K562 (cell line): ENCODE measurements around the gene ZC3H18. TPM values are rescaled to one million over a fixed set of nuclear protein-coding genes. Genes with fewer than 3 reads are reported as not detected.

Experiments
- CCAR2 ChIP-seq: fragments of 200-400 bp; formaldehyde crosslinking; IDR thresholded peaks from 2 replicates; pipeline ENCODE4 v1.6.1; 2017; ENCODE audit warnings: mild to moderate bottlenecking, low read depth, low read length
- ETS2 ChIP-seq: IDR thresholded peaks from 2 replicates; pipeline ENCODE4 v1.6.1; 2016; ENCODE audit warnings: borderline replicate concordance, missing genetic modification characterization, mild to moderate bottlenecking, moderate library complexity, missing compliant biosample characterization; ENCODE audit not compliant: poor library complexity, severe bottlenecking
- MLLT1 ChIP-seq, 2 experiments: fragments of 450-650 bp; IDR thresholded peaks; 2 replicates each; pipeline ENCODE4 v1.6.1; 2016
- NR0B1 ChIP-seq: fragments of 450-650 bp; IDR thresholded peaks from one replicate; pipeline ENCODE4 v1.6.1; 2018; ENCODE audit warnings: mild to moderate bottlenecking, moderate library complexity; ENCODE audit not compliant: partially characterized antibody
- OTX1 ChIP-seq: fragments of 450-650 bp; formaldehyde crosslinking; IDR thresholded peaks from 2 replicates; pipeline ENCODE4 v1.4.0; 2022; ENCODE audit warnings: mild to moderate bottlenecking
- WHSC1 ChIP-seq: IDR thresholded peaks from one replicate; pipeline ENCODE4 v1.6.1; 2012; ENCODE audit warnings: low read length, control low read depth, inconsistent platforms
- ZNF3 ChIP-seq: fragments of 250-450 bp; sonication (Bioruptor Pico); IDR thresholded peaks from 2 replicates; pipeline ENCODE4 v1.5.0; 2021; ENCODE audit warnings: mild to moderate bottlenecking, moderate library complexity
- ZNF449 ChIP-seq: fragments of 250-450 bp; sonication (Bioruptor Pico); IDR thresholded peaks from 2 replicates; pipeline ENCODE4 v1.8.0; 2022; ENCODE audit warnings: moderate library complexity, mild to moderate bottlenecking, inconsistent platforms
- polyA plus RNA-seq, 8 experiments: library from polyadenylated mRNA; depleted of rRNA in 4 of 8; stranded (reverse) in 5 of 8; unstranded in 3 of 8; fragments of >200 nt; fragmentation: Nextera tagmentation in 2 of 8; fragmentation: Illumina TruSeq in 1 of 8; extraction: Ambion mirVana in 2 of 8; extraction: Trizol in 1 of 8; gene quantifications; 2 replicates each; pipeline versions ENCODE4 v1.2.1 to v1.2.3, GENCODE V29; 2011 to 2014; ENCODE audit warnings: inconsistent platforms in 1 of 8, missing spikeins in 1 of 8
- total RNA-seq, 7 experiments: library from RNA; depleted of rRNA in 6 of 7; stranded (reverse); fragments of >200 nt in 6 of 7; fragmentation: Illumina TruSeq in 2 of 7; extraction: Trizol in 2 of 7; gene quantifications; 2 replicates each; pipeline versions ENCODE4 v1.2.1 to v1.2.3, GENCODE V29; 2011 to 2021; ENCODE audit warnings: low replicate concordance in 1 of 7

Gene ZC3H18
- total and polyA plus RNA-seq, 9 of the 15 experiments (the other 6 are each of a cell fraction or from before 2014, with no cell fraction given) = 1.7 to 88.7 (median 26.9) TPM

GRCh38 chr16:88548985-88549384 is 21.2 kb upstream of the ZC3H18 start (continued):
- TF ChIP-seq MLLT1 (IDR thresholded peaks at IDR 0.05) = no peak
- no peak for TF ChIP-seq CCAR2
- TF ChIP-seq ZNF449 (CRISPR knock-in tag) = no peak
- TF ChIP-seq ETS2 = no peak
- no peak for TF ChIP-seq WHSC1
- TF ChIP-seq NR0B1 = no peak
- TF ChIP-seq OTX1 (CRISPR knock-in tag) = no peak
- TF ChIP-seq ZNF3 (CRISPR knock-in tag) = no peak
- TF ChIP-seq, all 486 proteins: peak for 2
